ENCODE data around the gene TMEM238.

TMEM238 gene

GRCh38 chr19:55389386-55390317 is 5.6 kb upstream of the TMEM238 start:
- no peak overlapping the region for H3K4me3 ChIP-seq (ENCODE audit: low read depth, low read length)
- TF ChIP-seq, protein P1, sequence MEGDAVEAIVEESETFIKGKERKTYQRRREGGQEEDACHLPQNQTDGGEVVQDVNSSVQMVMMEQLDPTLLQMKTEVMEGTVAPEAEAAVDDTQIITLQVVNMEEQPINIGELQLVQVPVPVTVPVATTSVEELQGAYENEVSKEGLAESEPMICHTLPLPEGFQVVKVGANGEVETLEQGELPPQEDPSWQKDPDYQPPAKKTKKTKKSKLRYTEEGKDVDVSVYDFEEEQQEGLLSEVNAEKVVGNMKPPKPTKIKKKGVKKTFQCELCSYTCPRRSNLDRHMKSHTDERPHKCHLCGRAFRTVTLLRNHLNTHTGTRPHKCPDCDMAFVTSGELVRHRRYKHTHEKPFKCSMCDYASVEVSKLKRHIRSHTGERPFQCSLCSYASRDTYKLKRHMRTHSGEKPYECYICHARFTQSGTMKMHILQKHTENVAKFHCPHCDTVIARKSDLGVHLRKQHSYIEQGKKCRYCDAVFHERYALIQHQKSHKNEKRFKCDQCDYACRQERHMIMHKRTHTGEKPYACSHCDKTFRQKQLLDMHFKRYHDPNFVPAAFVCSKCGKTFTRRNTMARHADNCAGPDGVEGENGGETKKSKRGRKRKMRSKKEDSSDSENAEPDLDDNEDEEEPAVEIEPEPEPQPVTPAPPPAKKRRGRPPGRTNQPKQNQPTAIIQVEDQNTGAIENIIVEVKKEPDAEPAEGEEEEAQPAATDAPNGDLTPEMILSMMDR (IDR thresholded peaks at IDR 0.05; ENCODE audit: low read depth, low read length), result no peak

DNA sequence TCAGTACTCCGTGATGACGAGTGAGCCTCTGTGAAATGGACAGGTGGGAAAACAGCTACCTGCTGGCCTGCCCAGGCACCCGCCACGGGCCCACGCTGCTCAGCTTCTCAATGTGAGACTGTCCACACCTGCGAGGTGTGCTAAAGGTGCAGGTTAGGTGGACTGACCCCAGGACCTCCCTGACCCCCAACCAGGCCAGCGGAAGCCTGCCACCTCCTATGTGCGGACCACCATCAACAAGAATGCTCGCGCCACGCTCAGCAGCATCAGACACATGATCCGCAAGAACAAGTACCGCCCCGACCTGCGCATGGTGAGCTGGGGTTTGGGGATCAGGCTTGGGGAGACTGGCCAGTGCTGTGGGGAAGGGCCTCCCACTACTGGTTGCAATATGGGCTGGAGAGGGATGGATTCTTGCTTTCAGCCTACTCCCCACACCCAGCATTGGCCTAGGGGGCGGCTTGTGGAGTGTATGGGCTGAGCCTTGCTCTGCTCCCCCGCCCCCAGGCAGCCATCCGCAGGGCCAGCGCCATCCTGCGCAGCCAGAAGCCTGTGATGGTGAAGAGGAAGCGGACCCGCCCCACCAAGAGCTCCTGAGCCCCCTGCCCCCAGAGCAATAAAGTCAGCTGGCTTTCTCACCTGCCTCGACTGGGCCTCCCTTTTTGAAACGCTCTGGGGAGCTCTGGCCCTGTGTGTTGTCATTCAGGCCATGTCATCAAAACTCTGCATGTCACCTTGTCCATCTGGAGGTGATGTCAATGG is 3.8 kb upstream of the TMEM238 start:
- H3K4me3 ChIP-seq (ENCODE audit: low read depth, low read length), result peak overlapping the region; percentile 97
- TF ChIP-seq, protein P1 (IDR thresholded peaks at IDR 0.05; ENCODE audit: low read depth, low read length), result no peak

DNA sequence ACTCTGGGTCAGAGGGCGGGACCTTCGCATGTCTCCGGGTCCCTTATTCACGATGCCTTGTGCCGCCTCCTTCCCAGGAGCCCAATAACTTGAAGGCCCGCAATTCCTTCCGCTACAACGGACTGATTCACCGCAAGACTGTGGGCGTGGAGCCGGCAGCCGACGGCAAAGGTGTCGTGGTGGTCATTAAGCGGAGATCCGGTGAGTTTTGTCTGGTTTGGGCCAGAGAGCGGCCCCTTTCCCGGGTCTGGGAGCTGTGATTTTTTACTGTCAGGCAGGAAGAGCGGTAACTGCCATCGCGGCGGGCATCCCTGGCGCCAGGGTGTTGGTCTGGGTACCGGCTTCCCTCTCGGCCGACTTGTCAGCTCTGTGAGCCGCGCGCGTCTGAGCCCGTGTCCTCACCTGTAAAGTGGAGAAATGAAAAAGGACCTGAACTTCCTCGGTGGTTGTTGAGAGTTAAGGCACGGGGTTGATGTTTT is 2.4 kb upstream of the TMEM238 start:
- H3K4me3 ChIP-seq (ENCODE audit: low read depth, low read length), result peak overlapping the region; percentile 97
- TF ChIP-seq, protein P1 (IDR thresholded peaks at IDR 0.05; ENCODE audit: low read depth, low read length), result no peak

- H3K4me3 ChIP-seq (ENCODE audit: low read depth, low read length), result peak within 1 kb of the TSS; percentile 97
- TF ChIP-seq, protein P1 (IDR thresholded peaks at IDR 0.05; ENCODE audit: low read depth, low read length), result no peak
Observed at GRCh38 chr19:55385724-55386492, 1.8 kb upstream of the TMEM238 start, which contains the start of gene RPL28. Gene RPL28 (plus strand): TSS chr19:55385932. CDS start chr19:55386358, 426 bp downstream.

GRCh38 chr19:55384920-55385723 is 1.0 kb upstream of the TMEM238 start:
- peak overlapping the region; percentile 97 for H3K4me3 ChIP-seq (ENCODE audit: low read depth, low read length)
- TF ChIP-seq, protein P1 (IDR thresholded peaks at IDR 0.05; ENCODE audit: low read depth, low read length), result no peak

All from WI38 (cell line).